WTC11 (cell line): ENCODE results near the gene GALNT16. TPM values are rescaled to one million over a fixed set of nuclear protein-coding genes. Genes with fewer than 3 reads are reported as not detected.

Experiments used
- ATAC-seq: fragments of 200-7000 bp; cut with Tn5 transposase; 2 replicates; pipeline ENCODE4 v1.10.0; 2021; ENCODE audit warnings: mild to moderate bottlenecking, moderate library complexity
- CTCF ChIA-PET: fragments of 300-600 bp; sonication (Branson Sonifier 250); formaldehyde crosslinking; loops from one replicate; lab custom pipeline; 2021; ENCODE audit warnings: antibody characterized with exemption; lab: Charles Lee
- POLR2A ChIA-PET: fragments of 350-600 bp; sonication (Branson Sonifier 250); formaldehyde crosslinking; loops from one replicate; lab custom pipeline; 2021; ENCODE audit warnings: antibody characterized with exemption; lab: Charles Lee
- DNase-seq: peaks from one replicate; pipeline ENCODE4 v3.0.0; 2021; ENCODE audit warnings: low spot score
- H3K27ac Mint-ChIP-seq: 2 replicates; pipeline ENCODE4 v1.8.0; 2021; ENCODE audit warnings: mixed read lengths
- H3K27me3 Mint-ChIP-seq: 2 replicates; pipeline ENCODE4 v1.8.0; 2021; ENCODE audit warnings: low read depth, mild to moderate bottlenecking, moderate library complexity, mixed read lengths
- H3K36me3 Mint-ChIP-seq: 2 replicates; pipeline ENCODE4 v1.8.0; 2021; ENCODE audit warnings: mixed read lengths
- H3K4me1 Mint-ChIP-seq: 2 replicates; pipeline ENCODE4 v1.8.0; 2022; ENCODE audit warnings: mixed read lengths
- H3K4me3 Mint-ChIP-seq: 2 replicates; pipeline ENCODE4 v1.8.0; 2021; ENCODE audit warnings: mild to moderate bottlenecking, moderate library complexity, mixed read lengths
- H3K9me3 Mint-ChIP-seq: 2 replicates; pipeline ENCODE4 v1.8.0; 2021; ENCODE audit warnings: mixed read lengths
- ATF2 ChIP-seq: sonication (generic); formaldehyde crosslinking; IDR thresholded peaks from 2 replicates; pipeline ENCODE4 v1.8.1; 2022; ENCODE audit warnings: low read depth, missing genetic modification reagents, borderline replicate concordance
- ATF3 ChIP-seq: sonication (generic); formaldehyde crosslinking; conservative IDR thresholded peaks from 2 replicates; pipeline ENCODE4 v1.8.1; 2022; ENCODE audit warnings: mild to moderate bottlenecking, missing genetic modification reagents
- CREM ChIP-seq: sonication (generic); formaldehyde crosslinking; IDR thresholded peaks from 2 replicates; pipeline ENCODE4 v1.8.1; 2022; ENCODE audit warnings: mild to moderate bottlenecking, missing genetic modification reagents, moderate library complexity
- EMX1 ChIP-seq: fragments of 250-450 bp; sonication (Bioruptor Pico); IDR thresholded peaks from 2 replicates; pipeline ENCODE4 v1.8.0; 2021; ENCODE audit warnings: mild to moderate bottlenecking
- ESRRA ChIP-seq: sonication (generic); formaldehyde crosslinking; IDR thresholded peaks from 2 replicates; pipeline ENCODE4 v1.8.1; 2022; ENCODE audit warnings: mild to moderate bottlenecking, missing genetic modification reagents, borderline replicate concordance
- ETV6 ChIP-seq: sonication (generic); formaldehyde crosslinking; IDR thresholded peaks from 2 replicates; pipeline ENCODE4 v1.8.1; 2022; ENCODE audit warnings: mild to moderate bottlenecking, missing genetic modification reagents
- JUN ChIP-seq: sonication (generic); formaldehyde crosslinking; IDR thresholded peaks from 2 replicates; pipeline ENCODE4 v1.8.0; 2023; ENCODE audit warnings: mild to moderate bottlenecking, missing genetic modification reagents
- MAX ChIP-seq: sonication (generic); formaldehyde crosslinking; IDR thresholded peaks from 2 replicates; pipeline ENCODE4 v1.8.0; 2022; ENCODE audit warnings: mild to moderate bottlenecking, missing genetic modification reagents
- NFYB ChIP-seq: sonication (generic); formaldehyde crosslinking; conservative IDR thresholded peaks from 2 replicates; pipeline ENCODE4 v1.8.0; 2022; ENCODE audit warnings: low read depth, missing genetic modification reagents
- NR1H2 ChIP-seq: sonication (generic); formaldehyde crosslinking; IDR thresholded peaks from 2 replicates; pipeline ENCODE4 v1.9.0; 2021; ENCODE audit warnings: mild to moderate bottlenecking, moderate library complexity, missing genetic modification reagents
- RORB ChIP-seq: fragments of 250-450 bp; sonication (Bioruptor Pico); IDR thresholded peaks from 2 replicates; pipeline ENCODE4 v1.9.0; 2021; ENCODE audit warnings: mild to moderate bottlenecking
- STAT6 ChIP-seq: sonication (generic); formaldehyde crosslinking; conservative IDR thresholded peaks from 2 replicates; pipeline ENCODE4 v1.8.1; 2023; ENCODE audit warnings: mild to moderate bottlenecking, low read depth, missing genetic modification reagents, moderate library complexity
- ZBTB21 ChIP-seq: sonication (generic); formaldehyde crosslinking; IDR thresholded peaks from 2 replicates; pipeline ENCODE4 v1.8.1; 2023; ENCODE audit warnings: mild to moderate bottlenecking, missing genetic modification reagents, borderline replicate concordance
- total RNA-seq: library from RNA; stranded (reverse); gene quantifications from 3 replicates; pipeline ENCODE4 v1.2.3, GENCODE V29; 2021
- TF ChIP-seq, protein P1 (sequence below): sonication (generic); formaldehyde crosslinking; IDR thresholded peaks from 2 replicates; pipeline ENCODE4 v1.8.1; 2023; ENCODE audit warnings: mild to moderate bottlenecking, missing genetic modification reagents
- TF ChIP-seq, protein P2 (sequence below): sonication (generic); formaldehyde crosslinking; IDR thresholded peaks from 2 replicates; pipeline ENCODE4 v1.8.1; 2023; ENCODE audit warnings: mild to moderate bottlenecking, missing genetic modification reagents
- TF ChIP-seq, protein P3 (sequence below): sonication (generic); formaldehyde crosslinking; IDR thresholded peaks from 2 replicates; pipeline ENCODE4 v1.8.0; 2022; ENCODE audit warnings: mild to moderate bottlenecking, missing genetic modification reagents
- TF ChIP-seq, protein P4 (sequence below): sonication (generic); formaldehyde crosslinking; IDR thresholded peaks from 2 replicates; pipeline ENCODE4 v1.8.1; 2022; ENCODE audit warnings: mild to moderate bottlenecking, moderate library complexity, missing genetic modification reagents
- TF ChIP-seq, protein P5 (sequence below): sonication (generic); formaldehyde crosslinking; IDR thresholded peaks from 2 replicates; pipeline ENCODE4 v1.8.0; 2023; ENCODE audit warnings: missing genetic modification reagents, mild to moderate bottlenecking, borderline replicate concordance
- TF ChIP-seq, protein P6 (sequence below): sonication (generic); formaldehyde crosslinking; IDR thresholded peaks from 2 replicates; pipeline ENCODE4 v1.8.0; 2022; ENCODE audit warnings: mild to moderate bottlenecking, missing genetic modification reagents
- TF ChIP-seq, protein P7 (sequence below): sonication (generic); formaldehyde crosslinking; IDR thresholded peaks from 2 replicates; pipeline ENCODE4 v1.8.1; 2022; ENCODE audit warnings: mild to moderate bottlenecking, missing genetic modification reagents, moderate library complexity, borderline replicate concordance

GALNT16 gene
- total RNA-seq, 1 experiment from 2014 or later = 4.5 TPM

DNA sequence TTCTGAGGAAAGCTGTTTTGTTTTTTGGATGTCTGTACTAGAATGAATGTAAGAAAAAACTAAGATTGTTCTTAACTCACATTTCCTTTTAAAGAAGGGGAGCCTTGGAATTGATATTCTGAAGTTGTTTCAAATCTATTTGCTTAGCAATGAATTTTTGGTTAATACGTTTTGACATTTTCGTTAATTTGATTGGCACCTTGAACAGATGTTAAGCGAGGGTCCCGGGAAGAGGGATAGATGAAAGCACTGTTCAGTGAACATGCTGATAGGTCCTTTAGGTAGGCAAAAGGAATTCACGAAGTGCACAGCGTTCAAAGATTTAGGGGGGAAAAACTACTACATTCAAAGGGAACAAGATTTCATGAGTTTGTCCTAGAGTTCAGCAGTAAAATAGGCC, 140.2 kb downstream of the GALNT16 start:
- POLR2A ChIA-PET = no interaction called here
- TF ChIP-seq, protein P1, sequence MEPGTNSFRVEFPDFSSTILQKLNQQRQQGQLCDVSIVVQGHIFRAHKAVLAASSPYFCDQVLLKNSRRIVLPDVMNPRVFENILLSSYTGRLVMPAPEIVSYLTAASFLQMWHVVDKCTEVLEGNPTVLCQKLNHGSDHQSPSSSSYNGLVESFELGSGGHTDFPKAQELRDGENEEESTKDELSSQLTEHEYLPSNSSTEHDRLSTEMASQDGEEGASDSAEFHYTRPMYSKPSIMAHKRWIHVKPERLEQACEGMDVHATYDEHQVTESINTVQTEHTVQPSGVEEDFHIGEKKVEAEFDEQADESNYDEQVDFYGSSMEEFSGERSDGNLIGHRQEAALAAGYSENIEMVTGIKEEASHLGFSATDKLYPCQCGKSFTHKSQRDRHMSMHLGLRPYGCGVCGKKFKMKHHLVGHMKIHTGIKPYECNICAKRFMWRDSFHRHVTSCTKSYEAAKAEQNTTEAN (CRISPR knock-in tag) = no peak
- no peak for TF ChIP-seq CREM (CRISPR knock-in tag)
- TF ChIP-seq EMX1 (CRISPR knock-in tag) = no peak
- TF ChIP-seq, protein P2, sequence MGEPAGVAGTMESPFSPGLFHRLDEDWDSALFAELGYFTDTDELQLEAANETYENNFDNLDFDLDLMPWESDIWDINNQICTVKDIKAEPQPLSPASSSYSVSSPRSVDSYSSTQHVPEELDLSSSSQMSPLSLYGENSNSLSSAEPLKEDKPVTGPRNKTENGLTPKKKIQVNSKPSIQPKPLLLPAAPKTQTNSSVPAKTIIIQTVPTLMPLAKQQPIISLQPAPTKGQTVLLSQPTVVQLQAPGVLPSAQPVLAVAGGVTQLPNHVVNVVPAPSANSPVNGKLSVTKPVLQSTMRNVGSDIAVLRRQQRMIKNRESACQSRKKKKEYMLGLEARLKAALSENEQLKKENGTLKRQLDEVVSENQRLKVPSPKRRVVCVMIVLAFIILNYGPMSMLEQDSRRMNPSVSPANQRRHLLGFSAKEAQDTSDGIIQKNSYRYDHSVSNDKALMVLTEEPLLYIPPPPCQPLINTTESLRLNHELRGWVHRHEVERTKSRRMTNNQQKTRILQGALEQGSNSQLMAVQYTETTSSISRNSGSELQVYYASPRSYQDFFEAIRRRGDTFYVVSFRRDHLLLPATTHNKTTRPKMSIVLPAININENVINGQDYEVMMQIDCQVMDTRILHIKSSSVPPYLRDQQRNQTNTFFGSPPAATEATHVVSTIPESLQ (CRISPR knock-in tag) = no peak
- TF ChIP-seq, protein P3, sequence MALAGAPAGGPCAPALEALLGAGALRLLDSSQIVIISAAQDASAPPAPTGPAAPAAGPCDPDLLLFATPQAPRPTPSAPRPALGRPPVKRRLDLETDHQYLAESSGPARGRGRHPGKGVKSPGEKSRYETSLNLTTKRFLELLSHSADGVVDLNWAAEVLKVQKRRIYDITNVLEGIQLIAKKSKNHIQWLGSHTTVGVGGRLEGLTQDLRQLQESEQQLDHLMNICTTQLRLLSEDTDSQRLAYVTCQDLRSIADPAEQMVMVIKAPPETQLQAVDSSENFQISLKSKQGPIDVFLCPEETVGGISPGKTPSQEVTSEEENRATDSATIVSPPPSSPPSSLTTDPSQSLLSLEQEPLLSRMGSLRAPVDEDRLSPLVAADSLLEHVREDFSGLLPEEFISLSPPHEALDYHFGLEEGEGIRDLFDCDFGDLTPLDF (CRISPR knock-in tag) = no peak
- TF ChIP-seq JUN = no peak
- TF ChIP-seq MAX = no peak
- TF ChIP-seq, protein P4, sequence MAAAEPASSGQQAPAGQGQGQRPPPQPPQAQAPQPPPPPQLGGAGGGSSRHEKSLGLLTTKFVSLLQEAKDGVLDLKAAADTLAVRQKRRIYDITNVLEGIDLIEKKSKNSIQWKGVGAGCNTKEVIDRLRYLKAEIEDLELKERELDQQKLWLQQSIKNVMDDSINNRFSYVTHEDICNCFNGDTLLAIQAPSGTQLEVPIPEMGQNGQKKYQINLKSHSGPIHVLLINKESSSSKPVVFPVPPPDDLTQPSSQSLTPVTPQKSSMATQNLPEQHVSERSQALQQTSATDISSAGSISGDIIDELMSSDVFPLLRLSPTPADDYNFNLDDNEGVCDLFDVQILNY (CRISPR knock-in tag) = no peak
- TF ChIP-seq, protein P5, sequence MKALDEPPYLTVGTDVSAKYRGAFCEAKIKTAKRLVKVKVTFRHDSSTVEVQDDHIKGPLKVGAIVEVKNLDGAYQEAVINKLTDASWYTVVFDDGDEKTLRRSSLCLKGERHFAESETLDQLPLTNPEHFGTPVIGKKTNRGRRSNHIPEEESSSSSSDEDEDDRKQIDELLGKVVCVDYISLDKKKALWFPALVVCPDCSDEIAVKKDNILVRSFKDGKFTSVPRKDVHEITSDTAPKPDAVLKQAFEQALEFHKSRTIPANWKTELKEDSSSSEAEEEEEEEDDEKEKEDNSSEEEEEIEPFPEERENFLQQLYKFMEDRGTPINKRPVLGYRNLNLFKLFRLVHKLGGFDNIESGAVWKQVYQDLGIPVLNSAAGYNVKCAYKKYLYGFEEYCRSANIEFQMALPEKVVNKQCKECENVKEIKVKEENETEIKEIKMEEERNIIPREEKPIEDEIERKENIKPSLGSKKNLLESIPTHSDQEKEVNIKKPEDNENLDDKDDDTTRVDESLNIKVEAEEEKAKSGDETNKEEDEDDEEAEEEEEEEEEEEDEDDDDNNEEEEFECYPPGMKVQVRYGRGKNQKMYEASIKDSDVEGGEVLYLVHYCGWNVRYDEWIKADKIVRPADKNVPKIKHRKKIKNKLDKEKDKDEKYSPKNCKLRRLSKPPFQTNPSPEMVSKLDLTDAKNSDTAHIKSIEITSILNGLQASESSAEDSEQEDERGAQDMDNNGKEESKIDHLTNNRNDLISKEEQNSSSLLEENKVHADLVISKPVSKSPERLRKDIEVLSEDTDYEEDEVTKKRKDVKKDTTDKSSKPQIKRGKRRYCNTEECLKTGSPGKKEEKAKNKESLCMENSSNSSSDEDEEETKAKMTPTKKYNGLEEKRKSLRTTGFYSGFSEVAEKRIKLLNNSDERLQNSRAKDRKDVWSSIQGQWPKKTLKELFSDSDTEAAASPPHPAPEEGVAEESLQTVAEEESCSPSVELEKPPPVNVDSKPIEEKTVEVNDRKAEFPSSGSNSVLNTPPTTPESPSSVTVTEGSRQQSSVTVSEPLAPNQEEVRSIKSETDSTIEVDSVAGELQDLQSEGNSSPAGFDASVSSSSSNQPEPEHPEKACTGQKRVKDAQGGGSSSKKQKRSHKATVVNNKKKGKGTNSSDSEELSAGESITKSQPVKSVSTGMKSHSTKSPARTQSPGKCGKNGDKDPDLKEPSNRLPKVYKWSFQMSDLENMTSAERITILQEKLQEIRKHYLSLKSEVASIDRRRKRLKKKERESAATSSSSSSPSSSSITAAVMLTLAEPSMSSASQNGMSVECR (CRISPR knock-in tag) = no peak
- TF ChIP-seq, protein P6, sequence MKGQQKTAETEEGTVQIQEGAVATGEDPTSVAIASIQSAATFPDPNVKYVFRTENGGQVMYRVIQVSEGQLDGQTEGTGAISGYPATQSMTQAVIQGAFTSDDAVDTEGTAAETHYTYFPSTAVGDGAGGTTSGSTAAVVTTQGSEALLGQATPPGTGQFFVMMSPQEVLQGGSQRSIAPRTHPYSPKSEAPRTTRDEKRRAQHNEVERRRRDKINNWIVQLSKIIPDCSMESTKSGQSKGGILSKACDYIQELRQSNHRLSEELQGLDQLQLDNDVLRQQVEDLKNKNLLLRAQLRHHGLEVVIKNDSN (CRISPR knock-in tag) = no peak
- TF ChIP-seq RORB (CRISPR knock-in tag) = no peak
- TF ChIP-seq ATF3 (CRISPR knock-in tag) = no peak
- TF ChIP-seq ESRRA (CRISPR knock-in tag) = no peak
- no peak for TF ChIP-seq NFYB (CRISPR knock-in tag)
- no peak for TF ChIP-seq ATF2
- TF ChIP-seq, protein P7, sequence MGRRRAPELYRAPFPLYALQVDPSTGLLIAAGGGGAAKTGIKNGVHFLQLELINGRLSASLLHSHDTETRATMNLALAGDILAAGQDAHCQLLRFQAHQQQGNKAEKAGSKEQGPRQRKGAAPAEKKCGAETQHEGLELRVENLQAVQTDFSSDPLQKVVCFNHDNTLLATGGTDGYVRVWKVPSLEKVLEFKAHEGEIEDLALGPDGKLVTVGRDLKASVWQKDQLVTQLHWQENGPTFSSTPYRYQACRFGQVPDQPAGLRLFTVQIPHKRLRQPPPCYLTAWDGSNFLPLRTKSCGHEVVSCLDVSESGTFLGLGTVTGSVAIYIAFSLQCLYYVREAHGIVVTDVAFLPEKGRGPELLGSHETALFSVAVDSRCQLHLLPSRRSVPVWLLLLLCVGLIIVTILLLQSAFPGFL (CRISPR knock-in tag) = no peak
- no peak for TF ChIP-seq STAT6
- no peak for TF ChIP-seq ETV6
- TF ChIP-seq ZBTB21 = no peak
- no peak for TF ChIP-seq NR1H2 (CRISPR knock-in tag)
- Mint-ChIP-seq H3K27ac (peak overlapping the region; percentile 48; the same call in 1 of the 2 replicates), H3K36me3 (peaks cover 20% of the 10 kb centered on the region), H3K4me1 (peaks cover 33% of the 10 kb centered on the region), H3K4me3 (peak overlapping the region; percentile 94), H3K9me3 (no peaks in the 10 kb centered on the region), H3K27me3 (no peaks in the 10 kb centered on the region)
- CTCF ChIA-PET = interaction anchor here (0.6 kb wide), 1 partner anchor 37 kb away, joined by 3 read pairs; no protein-coding TSS in a partner anchor
- no peak for DNase-seq
- no peak for ATAC-seq
